Neural cell (in vitro differentiated cells): ENCODE data around the gene GFRA1. TPM values are rescaled to one million over a fixed set of nuclear protein-coding genes. Genes with fewer than 3 reads are reported as not detected.

Source experiments
- H2AFZ ChIP-seq: fragments of 200-600, 300-800 bp; sonication (generic), shearing (Covaris generic); 2 replicates; pipeline ENCODE4 v1.6.0; 2014; ENCODE audit warnings: low read depth, mild to moderate bottlenecking, antibody characterized with exemption, low read length, moderate library complexity
- H3F3A ChIP-seq: fragments of 200-600 bp; shearing (Covaris generic); 2 replicates; pipeline ENCODE4 v1.6.1; 2016; ENCODE audit warnings: mild to moderate bottlenecking, moderate library complexity, mixed read lengths, antibody characterized with exemption, low read length; ENCODE audit not compliant: insufficient read depth, poor library complexity, severe bottlenecking
- H3K27ac ChIP-seq: fragments of 200-600, 300-800 bp; sonication (generic), shearing (Covaris generic); 2 replicates; pipeline ENCODE4 v1.5.1; 2014; ENCODE audit warnings: mild to moderate bottlenecking, low read length, moderate library complexity
- H3K27me3 ChIP-seq: fragments of 300-800, 200-600 bp; sonication (generic), shearing (Covaris generic); 2 replicates; pipeline ENCODE4 v1.6.0; 2014; ENCODE audit warnings: mild to moderate bottlenecking, low read depth, low read length, moderate library complexity; ENCODE audit not compliant: insufficient read depth
- H3K36me3 ChIP-seq: fragments of 300-800, 200-600 bp; sonication (generic), shearing (Covaris generic); 2 replicates; pipeline ENCODE4 v1.5.1; 2014; ENCODE audit warnings: mild to moderate bottlenecking, antibody characterized with exemption, low read length, moderate library complexity; ENCODE audit not compliant: insufficient read depth
- H3K4me2 ChIP-seq: fragments of 300-800, 200-600 bp; sonication (generic), shearing (Covaris generic); 2 replicates; pipeline ENCODE4 v1.6.0; 2014; ENCODE audit warnings: mild to moderate bottlenecking, low read length
- H3K4me3 ChIP-seq: fragments of 300-800, 200-600 bp; sonication (generic), shearing (Covaris generic); 2 replicates; pipeline ENCODE4 v1.5.1; 2014; ENCODE audit warnings: mild to moderate bottlenecking, low read length, moderate library complexity
- H3K79me2 ChIP-seq: fragments of 200-600 bp; shearing (Covaris generic); replicated peaks from 2 replicates; pipeline ENCODE4 v1.6.0; 2014; ENCODE audit warnings: mild to moderate bottlenecking, low read length, moderate library complexity; ENCODE audit not compliant: insufficient read depth
- H3K9ac ChIP-seq: fragments of 300-800, 200-600 bp; sonication (generic), shearing (Covaris generic); 2 replicates; pipeline ENCODE4 v1.6.1; 2016; ENCODE audit warnings: mild to moderate bottlenecking, low read length, mixed read lengths
- H3K9me2 ChIP-seq: fragments of 200-600 bp; shearing (Covaris generic); 2 replicates; pipeline ENCODE4 v1.6.1; 2016; ENCODE audit warnings: mild to moderate bottlenecking, low read length, mixed read lengths; ENCODE audit not compliant: insufficient read depth
- H3K9me3 ChIP-seq: fragments of 200-600, 300-800 bp; sonication (generic), shearing (Covaris generic); 2 replicates; pipeline ENCODE4 v1.6.1; 2016; ENCODE audit warnings: mild to moderate bottlenecking, mixed run types, low read length, moderate library complexity, mixed read lengths
- H4K20me1 ChIP-seq: fragments of 200-600 bp; shearing (Covaris generic); 2 replicates; pipeline ENCODE4 v1.6.1; 2016; ENCODE audit warnings: mild to moderate bottlenecking, mixed run types; ENCODE audit not compliant: insufficient read depth
- EP300 ChIP-seq: fragments of 450-650 bp; conservative IDR thresholded peaks from 2 replicates; pipeline ENCODE4 v1.6.1; 2014; ENCODE audit warnings: antibody characterized with exemption, mild to moderate bottlenecking, moderate library complexity; ENCODE audit not compliant: poor library complexity, severe bottlenecking
- EZH2 ChIP-seq: fragments of 200-600, 300-800 bp; shearing (Covaris generic), sonication (generic); IDR thresholded peaks from 2 replicates; pipeline ENCODE4 v1.6.1; 2014; ENCODE audit warnings: antibody characterized with exemption, low read length, borderline replicate concordance, mild to moderate bottlenecking; ENCODE audit not compliant: insufficient read depth, poor library complexity, severe bottlenecking
- MXI1 ChIP-seq: fragments of 450-650 bp; conservative IDR thresholded peaks from 2 replicates; pipeline ENCODE4 v1.6.1; 2014; ENCODE audit warnings: antibody characterized with exemption, mild to moderate bottlenecking; ENCODE audit not compliant: poor library complexity, severe bottlenecking
- POLR2AphosphoS5 ChIP-seq: IDR thresholded peaks from 2 replicates; pipeline ENCODE4 v1.6.1; 2012
- RAD21 ChIP-seq: fragments of 450-650 bp; conservative IDR thresholded peaks from 2 replicates; pipeline ENCODE4 v1.6.1; 2014; ENCODE audit warnings: antibody characterized with exemption, mild to moderate bottlenecking, moderate library complexity
- SMC3 ChIP-seq: fragments of 450-650 bp; conservative IDR thresholded peaks from 2 replicates; pipeline ENCODE4 v1.6.1; 2014; ENCODE audit warnings: antibody characterized with exemption, mild to moderate bottlenecking, moderate library complexity; ENCODE audit not compliant: poor library complexity
- TAF1 ChIP-seq: IDR thresholded peaks from 2 replicates; pipeline ENCODE4 v1.6.1; 2012; ENCODE audit warnings: low read depth
- polyA plus RNA-seq: library from polyadenylated mRNA; depleted of rRNA; stranded (reverse); fragments of >200 nt; gene quantifications from 2 replicates; pipeline ENCODE4 v1.2.3, GENCODE V29; 2014
- TF ChIP-seq, protein P1 (sequence below): fragments of 450-650 bp; IDR thresholded peaks from 2 replicates; pipeline ENCODE4 v1.5.1; 2014; ENCODE audit warnings: antibody characterized with exemption, mild to moderate bottlenecking, moderate library complexity; ENCODE audit not compliant: poor library complexity, severe bottlenecking
- TF ChIP-seq, protein P2 (sequence below): IDR thresholded peaks from 2 replicates; pipeline ENCODE4 v1.6.1; 2012; ENCODE audit warnings: borderline replicate concordance

The GFRA1 gene
- polyA plus RNA-seq, 1 donor from 2014 or later = 2.3 TPM

DNA sequence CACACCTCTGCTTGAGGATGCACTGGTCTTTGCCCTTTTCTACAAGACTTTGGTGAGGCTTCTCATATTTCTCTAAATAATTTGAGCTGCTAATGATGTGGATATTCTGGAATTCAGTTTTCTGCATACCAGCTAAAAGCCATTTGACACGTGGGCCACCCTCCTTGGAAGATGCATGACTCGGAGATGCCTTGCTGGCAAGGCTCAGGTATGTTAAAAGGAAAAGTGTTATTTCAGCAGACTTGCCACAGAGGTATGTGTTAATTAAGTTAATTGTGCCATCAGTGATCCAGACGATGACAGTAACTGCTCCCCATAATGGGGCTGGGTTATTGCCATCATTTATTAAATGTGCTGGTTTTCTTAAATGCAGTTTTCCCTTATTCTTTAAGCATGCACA, 8.8 kb upstream of the GFRA1 start:
- H3K79me2 ChIP-seq = no peaks in the 10 kb centered on the region
- no peak overlapping the region for H3K4me2 ChIP-seq
- no peaks in the 10 kb centered on the region for H3K27me3 ChIP-seq
- H3F3A ChIP-seq = no peaks in the 10 kb centered on the region
- H3K9me3 ChIP-seq = no peaks in the 10 kb centered on the region
- H4K20me1 ChIP-seq = no peaks in the 10 kb centered on the region
- H3K4me3 ChIP-seq = no peak overlapping the region
- no peaks in the 10 kb centered on the region for H3K36me3 ChIP-seq
- no peak overlapping the region for H2AFZ ChIP-seq
- H3K9me2 ChIP-seq = no peaks in the 10 kb centered on the region
- TF ChIP-seq POLR2AphosphoS5 (no peak), TAF1 (no peak), SMC3 (no peak), MXI1 (no peak), EZH2 (no peak), EP300 (no peak), RAD21 (no peak)
- TF ChIP-seq, protein P1, sequence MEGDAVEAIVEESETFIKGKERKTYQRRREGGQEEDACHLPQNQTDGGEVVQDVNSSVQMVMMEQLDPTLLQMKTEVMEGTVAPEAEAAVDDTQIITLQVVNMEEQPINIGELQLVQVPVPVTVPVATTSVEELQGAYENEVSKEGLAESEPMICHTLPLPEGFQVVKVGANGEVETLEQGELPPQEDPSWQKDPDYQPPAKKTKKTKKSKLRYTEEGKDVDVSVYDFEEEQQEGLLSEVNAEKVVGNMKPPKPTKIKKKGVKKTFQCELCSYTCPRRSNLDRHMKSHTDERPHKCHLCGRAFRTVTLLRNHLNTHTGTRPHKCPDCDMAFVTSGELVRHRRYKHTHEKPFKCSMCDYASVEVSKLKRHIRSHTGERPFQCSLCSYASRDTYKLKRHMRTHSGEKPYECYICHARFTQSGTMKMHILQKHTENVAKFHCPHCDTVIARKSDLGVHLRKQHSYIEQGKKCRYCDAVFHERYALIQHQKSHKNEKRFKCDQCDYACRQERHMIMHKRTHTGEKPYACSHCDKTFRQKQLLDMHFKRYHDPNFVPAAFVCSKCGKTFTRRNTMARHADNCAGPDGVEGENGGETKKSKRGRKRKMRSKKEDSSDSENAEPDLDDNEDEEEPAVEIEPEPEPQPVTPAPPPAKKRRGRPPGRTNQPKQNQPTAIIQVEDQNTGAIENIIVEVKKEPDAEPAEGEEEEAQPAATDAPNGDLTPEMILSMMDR = no peak
- TF ChIP-seq, protein P2, sequence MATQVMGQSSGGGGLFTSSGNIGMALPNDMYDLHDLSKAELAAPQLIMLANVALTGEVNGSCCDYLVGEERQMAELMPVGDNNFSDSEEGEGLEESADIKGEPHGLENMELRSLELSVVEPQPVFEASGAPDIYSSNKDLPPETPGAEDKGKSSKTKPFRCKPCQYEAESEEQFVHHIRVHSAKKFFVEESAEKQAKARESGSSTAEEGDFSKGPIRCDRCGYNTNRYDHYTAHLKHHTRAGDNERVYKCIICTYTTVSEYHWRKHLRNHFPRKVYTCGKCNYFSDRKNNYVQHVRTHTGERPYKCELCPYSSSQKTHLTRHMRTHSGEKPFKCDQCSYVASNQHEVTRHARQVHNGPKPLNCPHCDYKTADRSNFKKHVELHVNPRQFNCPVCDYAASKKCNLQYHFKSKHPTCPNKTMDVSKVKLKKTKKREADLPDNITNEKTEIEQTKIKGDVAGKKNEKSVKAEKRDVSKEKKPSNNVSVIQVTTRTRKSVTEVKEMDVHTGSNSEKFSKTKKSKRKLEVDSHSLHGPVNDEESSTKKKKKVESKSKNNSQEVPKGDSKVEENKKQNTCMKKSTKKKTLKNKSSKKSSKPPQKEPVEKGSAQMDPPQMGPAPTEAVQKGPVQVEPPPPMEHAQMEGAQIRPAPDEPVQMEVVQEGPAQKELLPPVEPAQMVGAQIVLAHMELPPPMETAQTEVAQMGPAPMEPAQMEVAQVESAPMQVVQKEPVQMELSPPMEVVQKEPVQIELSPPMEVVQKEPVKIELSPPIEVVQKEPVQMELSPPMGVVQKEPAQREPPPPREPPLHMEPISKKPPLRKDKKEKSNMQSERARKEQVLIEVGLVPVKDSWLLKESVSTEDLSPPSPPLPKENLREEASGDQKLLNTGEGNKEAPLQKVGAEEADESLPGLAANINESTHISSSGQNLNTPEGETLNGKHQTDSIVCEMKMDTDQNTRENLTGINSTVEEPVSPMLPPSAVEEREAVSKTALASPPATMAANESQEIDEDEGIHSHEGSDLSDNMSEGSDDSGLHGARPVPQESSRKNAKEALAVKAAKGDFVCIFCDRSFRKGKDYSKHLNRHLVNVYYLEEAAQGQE = no peak
- H3K27ac ChIP-seq = no peak overlapping the region
- H3K9ac ChIP-seq = no peak overlapping the region

DNA sequence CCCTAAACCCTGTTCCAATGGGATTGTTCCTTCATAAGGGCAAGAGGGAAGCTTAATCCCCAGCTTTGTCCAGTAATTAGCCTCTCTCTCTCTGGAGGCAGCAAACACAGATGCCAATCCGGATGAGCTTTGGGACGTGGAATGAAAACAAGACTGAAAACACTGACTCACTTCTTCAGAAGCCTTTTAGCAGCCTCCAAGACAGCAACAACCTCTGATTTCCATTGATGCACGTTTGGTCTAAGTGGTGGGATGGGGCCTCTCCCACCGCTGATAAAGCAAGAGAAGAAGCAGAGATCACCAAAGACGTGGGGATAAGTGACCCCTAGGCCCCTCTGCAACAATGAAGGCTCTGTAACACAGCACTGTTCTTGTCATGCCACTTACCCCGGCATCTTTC, 5.8 kb upstream of the GFRA1 start:
- H3K9me3 ChIP-seq = no peaks in the 10 kb centered on the region
- H3K36me3 ChIP-seq = no peaks in the 10 kb centered on the region
- no peak overlapping the region for H2AFZ ChIP-seq
- TF ChIP-seq, protein P2 = no peak
- TF ChIP-seq SMC3 (no peak), POLR2AphosphoS5 (no peak), MXI1 (no peak), EZH2 (no peak), RAD21 (no peak), TAF1 (no peak), EP300 (no peak)
- TF ChIP-seq, protein P1 = no peak
- no peaks in the 10 kb centered on the region for H3F3A ChIP-seq
- H3K79me2 ChIP-seq = no peaks in the 10 kb centered on the region
- no peak overlapping the region for H3K4me3 ChIP-seq
- H3K9me2 ChIP-seq = no peaks in the 10 kb centered on the region
- H3K27ac ChIP-seq = no peak overlapping the region
- H4K20me1 ChIP-seq = no peaks in the 10 kb centered on the region
- no peak overlapping the region for H3K9ac ChIP-seq
- no peak overlapping the region for H3K4me2 ChIP-seq
- H3K27me3 ChIP-seq = peaks cover 24% of the 10 kb centered on the region
